HEK293 (cell line): ENCODE measurements around the gene MAP1A.

ENCODE experiments used
- CTCF ChIP-seq: fragments of 450-650 bp; formaldehyde crosslinking; IDR thresholded peaks from 2 replicates; pipeline ENCODE4 v1.5.1; 2016; ENCODE audit warnings: missing biosample characterization, missing genetic modification characterization
- OVOL3 ChIP-seq: fragments of 450-650 bp; formaldehyde crosslinking; IDR thresholded peaks from 2 replicates; pipeline ENCODE4 v1.5.1; 2016; ENCODE audit warnings: missing biosample characterization, missing genetic modification characterization
- PRDM6 ChIP-seq: fragments of 450-650 bp; formaldehyde crosslinking; IDR thresholded peaks from 2 replicates; pipeline ENCODE4 v1.5.1; 2017; ENCODE audit warnings: missing biosample characterization, missing genetic modification characterization
- REST ChIP-seq: fragments of 450-650 bp; formaldehyde crosslinking; IDR thresholded peaks from 2 replicates; pipeline ENCODE4 v1.5.1; 2016; ENCODE audit warnings: missing biosample characterization, missing genetic modification characterization
- SCRT1 ChIP-seq: fragments of 450-650 bp; formaldehyde crosslinking; IDR thresholded peaks from 2 replicates; pipeline ENCODE4 v1.5.1; 2016; ENCODE audit warnings: missing biosample characterization, missing genetic modification characterization, borderline replicate concordance
- ZBTB7A ChIP-seq: fragments of 450-650 bp; formaldehyde crosslinking; IDR thresholded peaks from 2 replicates; pipeline ENCODE4 v1.5.1; 2016; ENCODE audit warnings: low read depth, missing biosample characterization, missing genetic modification characterization
- ZNF121 ChIP-seq: fragments of 450-650 bp; formaldehyde crosslinking; IDR thresholded peaks from 2 replicates; pipeline ENCODE4 v1.5.1; 2016; ENCODE audit warnings: missing biosample characterization, missing genetic modification characterization
- ZNF184 ChIP-seq: fragments of 450-650 bp; IDR thresholded peaks from 2 replicates; pipeline ENCODE4 v1.5.1; 2018; ENCODE audit warnings: missing biosample characterization, mild to moderate bottlenecking, missing genetic modification characterization
- ZNF24 ChIP-seq: fragments of 450-650 bp; formaldehyde crosslinking; IDR thresholded peaks from 2 replicates; pipeline ENCODE4 v1.5.1; 2016; ENCODE audit warnings: missing biosample characterization, missing genetic modification characterization
- ZNF423 ChIP-seq: fragments of 450-650 bp; formaldehyde crosslinking; IDR thresholded peaks from 2 replicates; pipeline ENCODE4 v1.5.1; 2016; ENCODE audit warnings: missing biosample characterization, missing genetic modification characterization
- ZNF776 ChIP-seq: fragments of 450-650 bp; formaldehyde crosslinking; IDR thresholded peaks from 2 replicates; pipeline ENCODE4 v1.5.0; 2017; ENCODE audit warnings: missing biosample characterization, missing genetic modification characterization, borderline replicate concordance
- TF ChIP-seq, protein P1 (sequence below): fragments of 450-650 bp; formaldehyde crosslinking; IDR thresholded peaks from 2 replicates; pipeline ENCODE4 v1.5.1; 2016; ENCODE audit warnings: missing biosample characterization, missing genetic modification characterization, low read depth

DNA sequence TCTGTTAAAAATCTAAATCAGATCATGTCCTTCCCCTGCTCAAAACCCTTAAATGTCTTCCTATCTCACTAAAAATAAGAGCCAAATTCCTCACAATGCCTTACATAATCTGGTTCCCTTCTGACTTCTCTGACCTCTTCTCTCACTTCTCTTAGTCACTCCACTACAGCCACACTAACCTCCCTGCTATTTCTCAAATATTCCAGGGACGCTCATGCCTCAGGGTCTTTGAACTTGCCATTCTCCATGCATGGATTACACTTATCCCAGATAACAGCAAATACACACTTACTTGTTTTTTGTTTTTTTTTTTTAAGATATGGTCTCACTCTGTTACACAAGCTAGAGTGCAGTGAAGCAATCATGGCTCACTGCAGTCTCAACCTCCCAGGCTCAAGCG lies 33.0 kb upstream of the MAP1A start:
- TF ChIP-seq ZBTB7A (no peak), ZNF776 (tag by site-specific recombination) (no peak), REST (no peak), ZNF184 (no peak), SCRT1 (tag by site-specific recombination) (no peak), CTCF (tag by site-specific recombination) (no peak), OVOL3 (tag by site-specific recombination) (no peak), ZNF121 (tag by site-specific recombination) (no peak), PRDM6 (no peak), ZNF24 (tag by site-specific recombination) (no peak), ZNF423 (no peak)
- TF ChIP-seq, protein P1, sequence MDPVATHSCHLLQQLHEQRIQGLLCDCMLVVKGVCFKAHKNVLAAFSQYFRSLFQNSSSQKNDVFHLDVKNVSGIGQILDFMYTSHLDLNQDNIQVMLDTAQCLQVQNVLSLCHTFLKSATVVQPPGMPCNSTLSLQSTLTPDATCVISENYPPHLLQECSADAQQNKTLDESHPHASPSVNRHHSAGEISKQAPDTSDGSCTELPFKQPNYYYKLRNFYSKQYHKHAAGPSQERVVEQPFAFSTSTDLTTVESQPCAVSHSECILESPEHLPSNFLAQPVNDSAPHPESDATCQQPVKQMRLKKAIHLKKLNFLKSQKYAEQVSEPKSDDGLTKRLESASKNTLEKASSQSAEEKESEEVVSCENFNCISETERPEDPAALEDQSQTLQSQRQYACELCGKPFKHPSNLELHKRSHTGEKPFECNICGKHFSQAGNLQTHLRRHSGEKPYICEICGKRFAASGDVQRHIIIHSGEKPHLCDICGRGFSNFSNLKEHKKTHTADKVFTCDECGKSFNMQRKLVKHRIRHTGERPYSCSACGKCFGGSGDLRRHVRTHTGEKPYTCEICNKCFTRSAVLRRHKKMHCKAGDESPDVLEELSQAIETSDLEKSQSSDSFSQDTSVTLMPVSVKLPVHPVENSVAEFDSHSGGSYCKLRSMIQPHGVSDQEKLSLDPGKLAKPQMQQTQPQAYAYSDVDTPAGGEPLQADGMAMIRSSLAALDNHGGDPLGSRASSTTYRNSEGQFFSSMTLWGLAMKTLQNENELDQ (tag by site-specific recombination) = no peak
